Measurements from ENCODE around the gene P3H3. TPM values are rescaled to one million over a fixed set of nuclear protein-coding genes. Genes with fewer than 3 reads are reported as not detected.

The P3H3 gene
- total and polyA plus RNA-seq, 9 of the 15 experiments (the other 6 are each of a cell fraction or from before 2014, with no cell fraction given): 0.03 to 15.0 (median 4.8) TPM

- TF ChIP-seq E2F1 (CRISPR knock-in tag; IDR thresholded peaks at IDR 0.05): peak; percentile 72; the same call in 1 of the 2 replicates
- TF ChIP-seq ZNF224 (CRISPR knock-in tag; IDR thresholded peaks at IDR 0.05): no peak
- peak; percentile 99 for TF ChIP-seq PKNOX1 (IDR thresholded peaks at IDR 0.05)
- TF ChIP-seq CHD2 (IDR thresholded peaks at IDR 0.05; ENCODE audit: low read depth, low read length): peak; percentile 81
- peak; percentile 31; the same call in 1 of the 2 replicates for TF ChIP-seq POLR2AphosphoS5 (IDR thresholded peaks at IDR 0.05; ENCODE audit: control insufficient read depth, insufficient read depth, low read depth, low read length)
- no peak for TF ChIP-seq RBBP5 (IDR thresholded peaks at IDR 0.05; ENCODE audit: borderline replicate concordance, insufficient read depth, low read length, poor library complexity, severe bottlenecking)
- TF ChIP-seq, protein P1, sequence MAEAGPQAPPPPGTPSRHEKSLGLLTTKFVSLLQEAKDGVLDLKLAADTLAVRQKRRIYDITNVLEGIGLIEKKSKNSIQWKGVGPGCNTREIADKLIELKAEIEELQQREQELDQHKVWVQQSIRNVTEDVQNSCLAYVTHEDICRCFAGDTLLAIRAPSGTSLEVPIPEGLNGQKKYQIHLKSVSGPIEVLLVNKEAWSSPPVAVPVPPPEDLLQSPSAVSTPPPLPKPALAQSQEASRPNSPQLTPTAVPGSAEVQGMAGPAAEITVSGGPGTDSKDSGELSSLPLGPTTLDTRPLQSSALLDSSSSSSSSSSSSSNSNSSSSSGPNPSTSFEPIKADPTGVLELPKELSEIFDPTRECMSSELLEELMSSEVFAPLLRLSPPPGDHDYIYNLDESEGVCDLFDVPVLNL (CRISPR knock-in tag; IDR thresholded peaks at IDR 0.05; ENCODE audit: low read depth): peak; percentile 100
- 0 out of 4 replicates have a peak, but pooled peaks of 1 of the 2 experiments have one; percentile 4 for TF ChIP-seq RCOR1 (IDR thresholded peaks at IDR 0.05; ENCODE audit: borderline replicate concordance in 1 of 2, low read depth in 2 of 2, low read length in 2 of 2)
- peak; percentile 21 for TF ChIP-seq BRD9 (IDR thresholded peaks at IDR 0.05; ENCODE audit: low read depth, partially characterized antibody)
- TF ChIP-seq KLF13 (tag; IDR thresholded peaks at IDR 0.05; ENCODE audit: borderline replicate concordance, low read depth): peak; percentile 66; the same call in 1 of the 2 replicates
- TF ChIP-seq MYBL2 (IDR thresholded peaks at IDR 0.05; ENCODE audit: low read depth): peak; percentile 96
- peak; percentile 31; the same call in 1 of the 2 replicates for TF ChIP-seq MYBL2 (CRISPR knock-in tag; IDR thresholded peaks at IDR 0.05; ENCODE audit: borderline replicate concordance)
- TF ChIP-seq MEIS2 (IDR thresholded peaks at IDR 0.05; ENCODE audit: partially characterized antibody): peak; percentile 81
- TF ChIP-seq POLR2H (tag; IDR thresholded peaks at IDR 0.05; ENCODE audit: low read depth): peak; percentile 86
- peak; percentile 94 for TF ChIP-seq EP400 (IDR thresholded peaks at IDR 0.05)
- peak; percentile 86 to 92; a peak in 3 of 4 replicates for TF ChIP-seq SIN3A (IDR thresholded peaks at IDR 0.05; ENCODE audit: borderline replicate concordance in 2 of 2, control insufficient read depth in 1 of 2, low read depth in 2 of 2, low read length in 2 of 2)
- TF ChIP-seq, protein P2, sequence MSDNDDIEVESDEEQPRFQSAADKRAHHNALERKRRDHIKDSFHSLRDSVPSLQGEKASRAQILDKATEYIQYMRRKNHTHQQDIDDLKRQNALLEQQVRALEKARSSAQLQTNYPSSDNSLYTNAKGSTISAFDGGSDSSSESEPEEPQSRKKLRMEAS (CRISPR knock-in tag; IDR thresholded peaks at IDR 0.05): peak; percentile 65; the same call in 1 of the 2 replicates
- TF ChIP-seq TAF7 (tag; IDR thresholded peaks at IDR 0.05): 0 out of 2 replicates have a peak, but pooled peaks have one; percentile 24
- peak in 1 of 3 experiments; percentile 4 for TF ChIP-seq YY1 (IDR thresholded peaks at IDR 0.05; ENCODE audit: borderline replicate concordance in 1 of 3, control insufficient read depth in 1 of 3, extremely low read depth in 1 of 3, insufficient read depth in 3 of 3, insufficient read length in 1 of 3, insufficient replicate concordance in 2 of 3, low read depth in 1 of 3, low read length in 2 of 3)
- peak; percentile 51 for TF ChIP-seq SUPT5H (IDR thresholded peaks at IDR 0.05)
- peak; percentile 23 for TF ChIP-seq TAF1 (IDR thresholded peaks at IDR 0.05; ENCODE audit: control insufficient read depth, extremely low read depth, insufficient read depth, low read length, severe bottlenecking)
- 0 out of 2 replicates have a peak, but pooled peaks have one; percentile 51 for TF ChIP-seq SIN3B (IDR thresholded peaks at IDR 0.05; ENCODE audit: low read depth)
These were observed 23.1 kb downstream of the P3H3 start, which contains the start of gene CDCA3 (continued) for GRCh38 chr12:6851153-6851920.

Data from K562 (cell line).